Karpas-422 (cell line): ENCODE data around the gene ACSF3. TPM values are rescaled to one million over a fixed set of nuclear protein-coding genes. Genes with fewer than 3 reads are reported as not detected.

Source experiments
- DNase-seq: peaks from one replicate; pipeline ENCODE4 v3.0.0-alpha.2; 2015
- H2AFZ ChIP-seq: fragments of 200-600 bp; sonication (generic); 2 replicates; pipeline ENCODE4 v1.6.1; 2014; ENCODE audit warnings: antibody characterized with exemption, low read length, mixed read lengths
- H3K27ac ChIP-seq: fragments of 200-600 bp; sonication (generic); 2 replicates; pipeline ENCODE4 v1.5.1; 2014; ENCODE audit warnings: mild to moderate bottlenecking, low read length, moderate library complexity
- H3K27me3 ChIP-seq: fragments of 200-600 bp; sonication (generic); 2 replicates; pipeline ENCODE4 v1.6.1; 2014; ENCODE audit warnings: low read length, mixed read lengths
- H3K36me3 ChIP-seq: fragments of 200-600 bp; sonication (generic); 2 replicates; pipeline ENCODE4 v1.6.1; 2014; ENCODE audit warnings: low read length, mixed read lengths; ENCODE audit not compliant: insufficient read depth
- H3K4me1 ChIP-seq: fragments of 200-600 bp; sonication (generic); 2 replicates; pipeline ENCODE4 v1.6.1; 2014; ENCODE audit warnings: mild to moderate bottlenecking, low read length, mixed read lengths
- H3K4me2 ChIP-seq: fragments of 200-600 bp; sonication (generic); 2 replicates; pipeline ENCODE4 v1.6.1; 2014; ENCODE audit warnings: low read length, low read depth, mild to moderate bottlenecking; ENCODE audit not compliant: poor library complexity, severe bottlenecking
- H3K4me3 ChIP-seq: fragments of 200-600 bp; sonication (generic); 2 replicates; pipeline ENCODE4 v1.5.1; 2014; ENCODE audit warnings: mild to moderate bottlenecking, antibody characterized with exemption, low read length, mixed read lengths
- H3K79me2 ChIP-seq: fragments of 200-600 bp; sonication (generic); 2 replicates; pipeline ENCODE4 v1.6.1; 2014; ENCODE audit warnings: mild to moderate bottlenecking, low read length, mixed read lengths
- H3K9ac ChIP-seq: fragments of 200-600 bp; sonication (generic); 2 replicates; pipeline ENCODE4 v1.6.0; 2014; ENCODE audit warnings: low read length
- H3K9me2 ChIP-seq: fragments of 200-600 bp; sonication (generic), shearing (Covaris generic); replicated peaks from 2 replicates; pipeline ENCODE4 v1.6.0; 2014; ENCODE audit warnings: mild to moderate bottlenecking, low read length, moderate library complexity; ENCODE audit not compliant: insufficient read depth
- H3K9me3 ChIP-seq: fragments of 300-700, 200-600 bp; sonication (generic); 2 replicates; pipeline ENCODE4 v1.6.1; 2014; ENCODE audit warnings: low read length, mixed read lengths
- H4K20me1 ChIP-seq: fragments of 200-600 bp; sonication (generic); 2 replicates; pipeline ENCODE4 v1.6.1; 2014; ENCODE audit warnings: mild to moderate bottlenecking, antibody characterized with exemption, low read length, low read depth; ENCODE audit not compliant: insufficient read depth
- total RNA-seq: library from RNA; depleted of rRNA; stranded (reverse); fragments of >200 nt; shearing (Covaris generic); gene quantifications from 2 replicates; pipeline ENCODE4 v1.2.3, GENCODE V29; 2014; ENCODE audit warnings: low replicate concordance

The ACSF3 gene
- total RNA-seq, 1 experiment from 2014 or later: 30.4 TPM

DNA sequence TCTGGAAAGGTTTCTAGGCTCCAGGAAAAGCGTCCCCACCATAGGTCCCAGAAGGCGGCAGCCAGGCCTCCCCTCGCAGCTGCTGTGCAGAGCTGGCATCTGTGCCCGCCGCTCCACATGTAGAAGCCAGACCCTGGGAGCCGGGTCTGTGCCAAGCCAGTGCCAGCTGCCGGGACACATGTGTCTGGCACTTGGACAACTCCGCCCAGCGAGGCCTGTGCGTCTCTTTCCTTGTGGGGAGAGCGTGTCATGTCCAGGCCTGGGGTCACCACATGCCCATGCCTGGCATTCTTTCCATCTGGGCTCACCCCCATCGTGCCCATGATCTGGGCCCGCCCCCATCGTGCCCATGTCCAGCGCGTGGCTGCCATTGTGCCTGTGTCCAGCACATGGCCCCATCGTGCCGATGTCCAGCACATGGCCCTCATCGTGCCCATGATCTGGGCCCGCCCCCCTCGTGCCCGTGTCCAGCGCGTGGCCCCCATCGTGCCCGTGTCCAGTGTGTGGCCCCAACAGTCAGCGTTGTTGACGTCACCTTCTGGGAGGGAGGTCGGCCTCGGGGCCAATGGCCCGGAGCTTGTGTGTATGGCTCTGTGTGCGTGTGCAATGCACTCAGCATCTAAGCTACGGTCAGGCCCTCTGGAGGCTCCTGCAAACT is 13.3 kb upstream of the ACSF3 start:
- Histone ChIP-seq H3K36me3 (no peaks in the 10 kb centered on the region), H4K20me1 (no peaks in the 10 kb centered on the region)

GRCh38 chr16:89081556-89081955 is 12.1 kb upstream of the ACSF3 start:
- Histone ChIP-seq H3K79me2 (no peaks in the 10 kb centered on the region), H3K36me3 (no peaks in the 10 kb centered on the region), H3K4me1 (no peaks in the 10 kb centered on the region), H3K27me3 (no peaks in the 10 kb centered on the region), H3K27ac (no peak overlapping the region), H3K9me2 (no peaks in the 10 kb centered on the region), H2AFZ (no peak overlapping the region), H3K4me2 (no peak overlapping the region), H3K9ac (no peak overlapping the region), H3K4me3 (no peak overlapping the region), H4K20me1 (no peaks in the 10 kb centered on the region), H3K9me3 (peaks cover 3% of the 10 kb centered on the region; the same call in 1 of the 2 replicates)
- no peak for DNase-seq

More for the DNA sequence above, 13.3 kb upstream of the ACSF3 start:
- Histone ChIP-seq H3K27me3 (no peaks in the 10 kb centered on the region), H3K4me3 (no peak overlapping the region), H3K9me3 (peaks cover 15% of the 10 kb centered on the region), H3K27ac (no peak overlapping the region), H3K4me2 (no peak overlapping the region), H3K9ac (no peak overlapping the region), H2AFZ (no peak overlapping the region), H3K9me2 (no peaks in the 10 kb centered on the region), H3K4me1 (no peaks in the 10 kb centered on the region), H3K79me2 (no peaks in the 10 kb centered on the region)
- no peak for DNase-seq

- DNase-seq: no peak
- Histone ChIP-seq H3K9ac (no peak overlapping the region), H3K4me2 (no peak overlapping the region), H3K79me2 (no peaks in the 10 kb centered on the region), H3K27ac (no peak overlapping the region), H3K9me2 (no peaks in the 10 kb centered on the region), H2AFZ (no peak overlapping the region), H3K4me1 (no peaks in the 10 kb centered on the region), H3K36me3 (no peaks in the 10 kb centered on the region), H4K20me1 (no peaks in the 10 kb centered on the region), H3K27me3 (no peaks in the 10 kb centered on the region), H3K9me3 (no peaks in the 10 kb centered on the region), H3K4me3 (no peak overlapping the region)
Observed at GRCh38 chr16:89084411-89084810, 9.2 kb upstream of the ACSF3 start.

DNA sequence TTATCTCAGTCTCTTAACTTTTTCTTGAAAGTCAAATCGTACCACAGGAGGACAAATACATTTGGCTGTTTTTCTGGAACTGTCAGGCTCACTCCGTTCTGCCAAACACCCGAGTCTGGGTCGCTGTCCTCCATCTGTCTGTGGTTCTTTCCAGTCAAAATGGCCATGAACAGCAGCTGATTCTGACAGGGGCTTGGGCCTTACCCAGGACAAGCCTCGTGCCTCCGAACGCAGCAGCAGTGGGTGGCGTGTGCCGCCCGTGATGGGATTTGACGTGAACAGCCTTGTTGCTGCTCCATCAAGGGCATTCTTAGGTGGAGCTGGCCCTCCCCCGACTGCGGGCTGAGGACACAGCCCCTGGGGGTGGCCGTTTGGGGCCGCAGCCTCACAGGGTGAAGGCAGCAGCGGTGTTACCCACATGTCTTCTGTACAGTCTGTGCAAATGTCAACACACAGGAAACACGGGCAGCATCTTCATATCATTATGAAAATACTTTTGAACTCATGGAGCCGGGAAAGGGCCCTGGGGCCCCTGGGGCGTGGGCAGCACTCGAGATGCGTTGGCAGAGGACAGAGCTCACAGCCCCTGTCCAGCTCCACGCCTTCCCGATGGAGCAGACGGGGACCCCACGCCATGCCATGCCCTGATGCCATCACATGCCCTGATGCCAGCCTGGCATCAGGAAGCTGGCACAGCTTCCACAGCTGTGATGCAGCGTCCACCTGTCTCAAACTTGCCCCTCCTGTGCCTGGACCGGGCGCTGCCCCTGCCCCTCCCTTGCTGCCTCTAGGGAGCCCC is 8.6 kb upstream of the ACSF3 start:
- Histone ChIP-seq H2AFZ (no peak overlapping the region), H3K36me3 (no peaks in the 10 kb centered on the region), H3K4me3 (no peak overlapping the region), H3K4me2 (no peak overlapping the region), H4K20me1 (no peaks in the 10 kb centered on the region), H3K79me2 (no peaks in the 10 kb centered on the region), H3K9me2 (no peaks in the 10 kb centered on the region), H3K9me3 (no peaks in the 10 kb centered on the region), H3K27ac (no peak overlapping the region), H3K27me3 (no peaks in the 10 kb centered on the region), H3K9ac (no peak overlapping the region), H3K4me1 (no peaks in the 10 kb centered on the region)
- DNase-seq: no peak

- H3K27me3 ChIP-seq: no peaks in the 10 kb centered on the region
- H3K36me3 ChIP-seq: no peaks in the 10 kb centered on the region
- no peaks in the 10 kb centered on the region for H4K20me1 ChIP-seq
- no peaks in the 10 kb centered on the region for H3K79me2 ChIP-seq
- H3K9me2 ChIP-seq: no peaks in the 10 kb centered on the region
- no peak overlapping the region for H3K9ac ChIP-seq
- H2AFZ ChIP-seq: no peak overlapping the region
- H3K4me1 ChIP-seq: no peaks in the 10 kb centered on the region
- H3K27ac ChIP-seq: no peak overlapping the region
- no peaks in the 10 kb centered on the region for H3K9me3 ChIP-seq
- DNase-seq: no peak
- no peak overlapping the region for H3K4me2 ChIP-seq
- no peak overlapping the region for H3K4me3 ChIP-seq
Observed at GRCh38 chr16:89085755-89086154, 7.9 kb upstream of the ACSF3 start.

DNA sequence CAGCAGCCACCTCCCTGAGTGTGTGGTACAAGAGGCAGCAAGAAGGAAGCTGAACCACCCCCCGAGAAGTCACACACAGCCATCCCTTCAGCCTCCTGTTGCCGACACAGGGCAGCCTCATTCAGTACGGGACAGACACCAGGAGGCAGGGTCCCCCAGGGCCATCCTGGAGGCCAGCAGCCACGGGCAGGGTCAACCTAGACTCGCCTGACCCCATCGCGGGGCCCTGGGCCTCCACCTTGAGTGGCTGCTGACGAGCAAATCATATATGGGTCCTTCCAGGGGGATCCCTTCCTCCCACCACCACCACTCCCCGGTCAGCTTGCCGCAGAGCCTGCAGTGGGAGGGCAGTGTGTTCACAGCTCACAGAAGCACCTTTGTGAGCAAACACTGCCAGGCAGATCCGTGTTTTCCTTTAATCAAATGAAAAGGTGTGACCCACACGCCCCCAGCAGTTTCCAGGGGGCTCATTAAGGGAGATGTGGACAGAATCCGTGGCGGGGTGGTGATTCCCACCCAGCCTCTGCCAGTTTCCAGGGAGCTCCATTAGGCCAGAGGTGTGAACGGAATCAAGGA is 5.6 kb upstream of the ACSF3 start:
- H2AFZ ChIP-seq: no peak overlapping the region
- no peak overlapping the region for H3K27ac ChIP-seq
- DNase-seq: no peak
- no peaks in the 10 kb centered on the region for H3K9me3 ChIP-seq
- H3K27me3 ChIP-seq: no peaks in the 10 kb centered on the region
- H3K9ac ChIP-seq: no peak overlapping the region
- H4K20me1 ChIP-seq: no peaks in the 10 kb centered on the region
- H3K36me3 ChIP-seq: no peaks in the 10 kb centered on the region
- no peak overlapping the region for H3K4me2 ChIP-seq
- no peak overlapping the region for H3K4me3 ChIP-seq
- H3K4me1 ChIP-seq: peaks cover under 1% of the 10 kb centered on the region; the same call in 1 of the 2 replicates
- H3K9me2 ChIP-seq: no peaks in the 10 kb centered on the region
- no peaks in the 10 kb centered on the region for H3K79me2 ChIP-seq

- H3K36me3 ChIP-seq: no peaks in the 10 kb centered on the region
- H3K4me3 ChIP-seq: no peak overlapping the region
- H3K4me2 ChIP-seq: no peak overlapping the region
- H2AFZ ChIP-seq: no peak overlapping the region
- H4K20me1 ChIP-seq: no peaks in the 10 kb centered on the region
- no peak overlapping the region for H3K9ac ChIP-seq
- H3K79me2 ChIP-seq: peaks cover 1% of the 10 kb centered on the region
- H3K27me3 ChIP-seq: no peaks in the 10 kb centered on the region
- no peak overlapping the region for H3K27ac ChIP-seq
- H3K9me3 ChIP-seq: no peaks in the 10 kb centered on the region
- no peak for DNase-seq
- peaks cover 3% of the 10 kb centered on the region; the same call in 1 of the 2 replicates for H3K4me1 ChIP-seq
- no peaks in the 10 kb centered on the region for H3K9me2 ChIP-seq
Observed at GRCh38 chr16:89089120-89089519, 4.5 kb upstream of the ACSF3 start.

GRCh38 chr16:89090182-89090630 is 3.4 kb upstream of the ACSF3 start:
- Histone ChIP-seq H3K9me2 (no peaks in the 10 kb centered on the region), H3K4me1 (peaks cover 13% of the 10 kb centered on the region), H3K79me2 (peaks cover 12% of the 10 kb centered on the region), H4K20me1 (peaks cover 7% of the 10 kb centered on the region; the same call in 1 of the 2 replicates), H3K27ac (no peak overlapping the region), H3K9me3 (no peaks in the 10 kb centered on the region), H3K4me3 (no peak overlapping the region), H2AFZ (no peak overlapping the region), H3K4me2 (no peak overlapping the region), H3K9ac (no peak overlapping the region), H3K36me3 (no peaks in the 10 kb centered on the region), H3K27me3 (no peaks in the 10 kb centered on the region)
- no peak for DNase-seq
